GM19468 (cell line): ENCODE measurements around the gene DHX35.
"Not testable (repeated sequence)": the region's sequence is repeated elsewhere in the genome, so short reads cannot be mapped to it uniquely, and the experiment has no call there.

Experiments used
- ATAC-seq: cut with Tn5 transposase; IDR thresholded peaks from one replicate; pipeline ENCODE4 v1.9.1; 2021; ENCODE audit warnings: mild to moderate bottlenecking, moderate library complexity, moderate number of reproducible peaks; ENCODE audit not compliant: unreplicated experiment; ENCODE audit errors: extremely low read depth

The DHX35 gene

GRCh38 chr20:38939686-38940085, 22.5 kb upstream of the DHX35 start:
- ATAC-seq = no peak

- ATAC-seq = no peak
Measured at GRCh38 chr20:38940644-38941043, 21.5 kb upstream of the DHX35 start.

GRCh38 chr20:38941726-38942389, 20.3 kb upstream of the DHX35 start:
- no peak for ATAC-seq

- ATAC-seq = no peak
Measured at GRCh38 chr20:38945012-38945411, 17.1 kb upstream of the DHX35 start.

GRCh38 chr20:38946836-38947235, 15.3 kb upstream of the DHX35 start:
- no peak for ATAC-seq

- no peak for ATAC-seq
Measured at GRCh38 chr20:38947931-38948362, 14.2 kb upstream of the DHX35 start.

- ATAC-seq = no peak
Measured at GRCh38 chr20:38950254-38950653, 11.9 kb upstream of the DHX35 start.

- no peak for ATAC-seq
Measured at GRCh38 chr20:38951611-38952010, 10.5 kb upstream of the DHX35 start.

GRCh38 chr20:38952153-38952552, 10.0 kb upstream of the DHX35 start:
- ATAC-seq = no peak

GRCh38 chr20:38953630-38954340, 8.4 kb upstream of the DHX35 start:
- ATAC-seq = no peak

GRCh38 chr20:38957235-38957876, 4.8 kb upstream of the DHX35 start:
- ATAC-seq = no peak

- ATAC-seq = no peak
Measured at GRCh38 chr20:38957915-38958485, 4.1 kb upstream of the DHX35 start.

GRCh38 chr20:38960187-38960687, 1.9 kb upstream of the DHX35 start:
- not testable (repeated sequence) for ATAC-seq

- ATAC-seq = no peak
Measured at GRCh38 chr20:38961530-38962043, 557 bp upstream of the DHX35 start.

GRCh38 chr20:38962928-38963401, 821 bp downstream of the DHX35 start:
- ATAC-seq = no peak

GRCh38 chr20:38963745-38964144, 1.6 kb downstream of the DHX35 start:
- no peak for ATAC-seq

GRCh38 chr20:38965264-38965663, 3.1 kb downstream of the DHX35 start:
- no peak for ATAC-seq

- no peak for ATAC-seq
Measured at GRCh38 chr20:38968090-38968489, 5.9 kb downstream of the DHX35 start.

GRCh38 chr20:38969708-38970107, 7.6 kb downstream of the DHX35 start:
- ATAC-seq = no peak

- ATAC-seq = no peak
Measured at GRCh38 chr20:38970302-38970701, 8.2 kb downstream of the DHX35 start.
